H9 (cell line): ENCODE data around the gene NAPB. TPM values are rescaled to one million over a fixed set of nuclear protein-coding genes. Genes with fewer than 3 reads are reported as not detected.

Experiments
- DNase-seq: peaks from one replicate; pipeline ENCODE4 v3.0.0-alpha.2; 2017
- H2AFZ ChIP-seq: one replicate; pipeline ENCODE4 v1.6.1; 2013; ENCODE audit warnings: mild to moderate bottlenecking, low read length, control low read depth, moderate library complexity
- H2AK5ac ChIP-seq: 2 replicates; pipeline ENCODE4 v1.6.1; 2013; ENCODE audit warnings: low read length, control low read depth, mixed read lengths; ENCODE audit not compliant: insufficient read length
- H2BK120ac ChIP-seq: one replicate; pipeline ENCODE4 v1.6.1; 2013; ENCODE audit warnings: low read depth, mild to moderate bottlenecking, low read length, control low read depth, inconsistent platforms; ENCODE audit not compliant: poor library complexity, severe bottlenecking
- H2BK12ac ChIP-seq: 2 replicates; pipeline ENCODE4 v1.6.1; 2013; ENCODE audit warnings: low read length, control low read depth, mixed read lengths, low read depth; ENCODE audit not compliant: insufficient read length
- H2BK15ac ChIP-seq: 2 replicates; pipeline ENCODE4 v1.6.1; 2013; ENCODE audit warnings: low read depth, low read length, control low read depth
- H2BK20ac ChIP-seq: one replicate; pipeline ENCODE4 v1.6.1; 2013; ENCODE audit warnings: low read depth, mild to moderate bottlenecking, low read length, control low read depth, inconsistent platforms; ENCODE audit not compliant: poor library complexity, severe bottlenecking
- H2BK5ac ChIP-seq: 2 replicates; pipeline ENCODE4 v1.6.1; 2013; ENCODE audit warnings: low read length, control low read depth, mixed read lengths; ENCODE audit not compliant: insufficient read length
- H3K14ac ChIP-seq: 2 replicates; pipeline ENCODE4 v1.6.1; 2013; ENCODE audit warnings: low read length, control low read depth; ENCODE audit not compliant: insufficient read depth
- H3K18ac ChIP-seq: 2 replicates; pipeline ENCODE4 v1.6.1; 2013; ENCODE audit warnings: low read depth, mild to moderate bottlenecking, mixed read lengths, low read length, control low read depth; ENCODE audit not compliant: insufficient read length
- H3K23ac ChIP-seq: 2 replicates; pipeline ENCODE4 v1.6.1; 2013; ENCODE audit warnings: low read length, control low read depth, mixed read lengths, low read depth; ENCODE audit not compliant: insufficient read length
- H3K23me2 ChIP-seq: 2 replicates; pipeline ENCODE4 v1.6.1; 2013; ENCODE audit warnings: low read depth, mild to moderate bottlenecking, mixed read lengths, low read length, control low read depth; ENCODE audit not compliant: insufficient read length, poor library complexity, severe bottlenecking
- H3K27ac ChIP-seq: 2 replicates; pipeline ENCODE4 v1.5.1; 2013; ENCODE audit warnings: low read length, control low read depth, mixed read lengths, low read depth; ENCODE audit not compliant: insufficient read length
- H3K27me3 ChIP-seq: 2 replicates; pipeline ENCODE4 v1.6.1; 2013; ENCODE audit warnings: low read length, control low read depth, inconsistent platforms; ENCODE audit not compliant: insufficient read depth
- H3K4ac ChIP-seq: 2 replicates; pipeline ENCODE4 v1.6.1; 2013; ENCODE audit warnings: low read depth, mild to moderate bottlenecking, control low read depth, inconsistent platforms, low read length, moderate library complexity
- H3K4me1 ChIP-seq: 2 replicates; pipeline ENCODE4 v1.6.1; 2013; ENCODE audit warnings: low read length, control low read depth, inconsistent platforms; ENCODE audit not compliant: insufficient read depth
- H3K4me2 ChIP-seq: 2 replicates; pipeline ENCODE4 v1.6.1; 2013; ENCODE audit warnings: low read length, control low read depth, mixed read lengths; ENCODE audit not compliant: insufficient read length, insufficient read depth
- H3K56ac ChIP-seq: 2 replicates; pipeline ENCODE4 v1.6.1; 2013; ENCODE audit warnings: low read depth, mild to moderate bottlenecking, mixed read lengths, low read length, control low read depth; ENCODE audit not compliant: insufficient read length
- H3K79me1 ChIP-seq: 2 replicates; pipeline ENCODE4 v1.6.1; 2013; ENCODE audit warnings: low read depth, mild to moderate bottlenecking, moderate library complexity, low read length, control low read depth, inconsistent platforms; ENCODE audit not compliant: insufficient read depth, poor library complexity, severe bottlenecking
- H3K79me2 ChIP-seq: 2 replicates; pipeline ENCODE4 v1.6.1; 2013; ENCODE audit warnings: low read length, control low read depth, inconsistent platforms; ENCODE audit not compliant: insufficient read depth
- H3K9ac ChIP-seq: 2 replicates; pipeline ENCODE4 v1.6.1; 2013; ENCODE audit warnings: low read length, control low read depth, mixed read lengths; ENCODE audit not compliant: insufficient read length; ENCODE audit errors: extremely low read depth
- H3K9me3 ChIP-seq: one replicate; pipeline ENCODE4 v1.6.1; 2013; ENCODE audit warnings: low read depth, low read length, inconsistent platforms; ENCODE audit not compliant: control insufficient read depth
- H3T11ph ChIP-seq: one replicate; pipeline ENCODE4 v1.6.1; 2013; ENCODE audit warnings: mild to moderate bottlenecking, low read length, control low read depth, inconsistent platforms
- H4K20me1 ChIP-seq: one replicate; pipeline ENCODE4 v1.6.1; 2013; ENCODE audit not compliant: control insufficient read depth, insufficient read length, insufficient read depth
- H4K5ac ChIP-seq: 2 replicates; pipeline ENCODE4 v1.6.1; 2013; ENCODE audit warnings: low read depth, mild to moderate bottlenecking, mixed read lengths, low read length, control low read depth; ENCODE audit not compliant: insufficient read length
- H4K8ac ChIP-seq: replicated peaks from 2 replicates; pipeline ENCODE4 v1.6.1; 2013; ENCODE audit warnings: low read length, control low read depth, mixed read lengths, low read depth; ENCODE audit not compliant: insufficient read length
- H4K91ac ChIP-seq: 2 replicates; pipeline ENCODE4 v1.6.1; 2013; ENCODE audit warnings: low read depth, mild to moderate bottlenecking, moderate library complexity, mixed read lengths, low read length, control low read depth; ENCODE audit not compliant: insufficient read length
- H3K27ac Mint-ChIP-seq, 3 experiments: 2 replicates in 2 of 3; 3 replicates in 1 of 3; pipeline ENCODE4 v1.8.0; 2020 to 2021; ENCODE audit warnings: mixed read lengths in 3 of 3, mild to moderate bottlenecking in 1 of 3, moderate library complexity in 1 of 3
- H3K27me3 Mint-ChIP-seq: 2 replicates; pipeline ENCODE4 v1.8.0; 2021; ENCODE audit warnings: low read depth, mild to moderate bottlenecking, moderate library complexity, mixed read lengths
- H3K36me3 Mint-ChIP-seq, 3 experiments: 2 replicates in 2 of 3; 3 replicates in 1 of 3; pipeline ENCODE4 v1.8.0; 2020 to 2021; ENCODE audit warnings: low read depth in 3 of 3, mixed read lengths in 3 of 3; ENCODE audit not compliant: insufficient read depth in 1 of 3
- H3K4me1 Mint-ChIP-seq, 2 experiments: 2 replicates each; pipeline ENCODE4 v1.8.0; 2020; ENCODE audit warnings: mixed read lengths in 2 of 2
- H3K4me3 Mint-ChIP-seq, 2 experiments: 2 replicates in 1 of 2; 3 replicates in 1 of 2; pipeline ENCODE4 v1.8.0; 2020 to 2021; ENCODE audit warnings: mild to moderate bottlenecking in 2 of 2, mixed read lengths in 2 of 2, moderate library complexity in 1 of 2
- H3K9me3 Mint-ChIP-seq, 2 experiments: 2 replicates in 1 of 2; 3 replicates in 1 of 2; pipeline ENCODE4 v1.8.0; 2020; ENCODE audit warnings: mild to moderate bottlenecking in 2 of 2, mixed read lengths in 2 of 2, moderate library complexity in 1 of 2
- WGBS: extraction: QIAGEN DNeasy Blood & Tissue Kit; methylation state at CpG from one replicate; pipeline ENCODE4 v1.1.7; 2013; ENCODE audit warnings: missing lambda C conversion rate, low lambda C conversion rate, mixed read lengths; ENCODE audit not compliant: insufficient read length; ENCODE audit errors: extremely low coverage; 5-methylcytosine and 5-hydroxymethylcytosine counted together
- total RNA-seq: library from RNA; stranded (reverse); gene quantifications from 2 replicates; pipeline ENCODE4 v1.2.1, GENCODE V29; 2021
- TF ChIP-seq, protein P1 (sequence below): fragments of 200-600 bp; sonication (generic); conservative IDR thresholded peaks from 3 replicates; pipeline ENCODE4 v1.8.0; 2021; ENCODE audit warnings: antibody characterized with exemption, mild to moderate bottlenecking

The NAPB gene
- total RNA-seq, 1 experiment from 2014 or later = 10.4 TPM

DNA sequence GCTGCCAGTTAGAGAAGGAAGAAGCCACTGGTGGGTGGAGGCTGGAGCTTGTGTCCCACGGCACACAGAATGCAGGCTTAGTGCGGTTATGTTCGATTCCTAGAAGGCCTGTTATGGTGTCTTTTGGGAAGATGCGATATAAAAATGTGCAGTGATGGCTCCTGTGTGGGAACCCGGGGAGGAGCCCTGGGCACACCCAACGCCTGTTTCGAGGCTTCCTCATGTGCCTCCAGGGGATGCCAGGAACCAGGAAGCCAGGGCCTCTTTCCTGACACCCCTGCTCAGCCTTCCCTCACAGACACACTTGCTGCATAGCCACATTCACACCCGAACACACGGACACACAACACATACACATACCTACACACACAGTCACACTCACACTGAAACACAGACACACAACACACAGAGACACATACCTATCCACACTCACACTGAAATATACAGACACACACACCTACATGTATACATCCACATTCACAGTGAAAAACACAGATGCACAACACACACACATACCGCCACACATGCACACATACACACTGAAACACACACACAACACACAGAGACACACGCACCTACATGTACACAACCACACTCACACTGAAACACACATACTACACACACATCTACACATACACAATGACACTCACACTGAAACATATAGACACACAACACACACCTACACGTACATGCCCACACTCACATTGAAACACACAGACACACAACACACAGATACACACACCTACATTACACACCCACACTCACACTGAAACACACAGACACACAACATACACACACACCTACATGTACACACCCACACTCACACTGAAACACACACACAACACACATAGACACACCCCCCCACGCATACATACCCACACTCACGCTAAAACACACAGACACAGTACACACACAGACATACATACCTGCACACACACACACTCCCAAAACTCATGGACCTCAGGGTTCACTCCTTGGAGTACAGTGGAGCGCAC lies 32.6 kb upstream of the NAPB start:
- Histone ChIP-seq H2BK15ac (no peak overlapping the region), H2BK120ac (no peak overlapping the region), H2BK20ac (no peak overlapping the region), H3K4me2 (no peak overlapping the region), H3K9ac (no peak overlapping the region), H3K4me1 (peaks cover 3% of the 10 kb centered on the region; the same call in 1 of the 2 replicates), H3K56ac (no peak overlapping the region), H3K18ac (peak overlapping the region; percentile 16), H3K27ac (no peak overlapping the region), H4K91ac (no peak overlapping the region), H2BK12ac (no peak overlapping the region), H2AFZ (no peak overlapping the region), H4K20me1 (no peaks in the 10 kb centered on the region), H3K23ac (no peak overlapping the region), H3K79me1 (no peaks in the 10 kb centered on the region), H3K4ac (no peak overlapping the region), H3K9me3 (no peaks in the 10 kb centered on the region), H4K5ac (no peak overlapping the region), H4K8ac (no peak overlapping the region), H3T11ph (no peak overlapping the region), H3K14ac (no peak overlapping the region), H2AK5ac (no peak overlapping the region), H3K79me2 (no peaks in the 10 kb centered on the region), H2BK5ac (no peak overlapping the region), H3K23me2 (no peaks in the 10 kb centered on the region), H3K27me3 (no peaks in the 10 kb centered on the region)
- WGBS = 100% methylated on average over 1 of the region's 15 CpGs
- H3K36me3 Mint-ChIP-seq = peaks cover 3 to 6% (median 4%) of the 10 kb centered on the region in 3 experiments; a peak in 6 of 7 replicates
- no peak overlapping the region for H3K27ac Mint-ChIP-seq
- H3K9me3 Mint-ChIP-seq = peaks cover 0 to 5% of the 10 kb centered on the region in 2 experiments; a peak in 3 of 5 replicates
- no peak for DNase-seq
- TF ChIP-seq, protein P1, sequence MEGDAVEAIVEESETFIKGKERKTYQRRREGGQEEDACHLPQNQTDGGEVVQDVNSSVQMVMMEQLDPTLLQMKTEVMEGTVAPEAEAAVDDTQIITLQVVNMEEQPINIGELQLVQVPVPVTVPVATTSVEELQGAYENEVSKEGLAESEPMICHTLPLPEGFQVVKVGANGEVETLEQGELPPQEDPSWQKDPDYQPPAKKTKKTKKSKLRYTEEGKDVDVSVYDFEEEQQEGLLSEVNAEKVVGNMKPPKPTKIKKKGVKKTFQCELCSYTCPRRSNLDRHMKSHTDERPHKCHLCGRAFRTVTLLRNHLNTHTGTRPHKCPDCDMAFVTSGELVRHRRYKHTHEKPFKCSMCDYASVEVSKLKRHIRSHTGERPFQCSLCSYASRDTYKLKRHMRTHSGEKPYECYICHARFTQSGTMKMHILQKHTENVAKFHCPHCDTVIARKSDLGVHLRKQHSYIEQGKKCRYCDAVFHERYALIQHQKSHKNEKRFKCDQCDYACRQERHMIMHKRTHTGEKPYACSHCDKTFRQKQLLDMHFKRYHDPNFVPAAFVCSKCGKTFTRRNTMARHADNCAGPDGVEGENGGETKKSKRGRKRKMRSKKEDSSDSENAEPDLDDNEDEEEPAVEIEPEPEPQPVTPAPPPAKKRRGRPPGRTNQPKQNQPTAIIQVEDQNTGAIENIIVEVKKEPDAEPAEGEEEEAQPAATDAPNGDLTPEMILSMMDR = no peak
- no peak overlapping the region for H3K4me3 Mint-ChIP-seq
- H3K27me3 Mint-ChIP-seq = peaks cover 9% of the 10 kb centered on the region
- H3K4me1 Mint-ChIP-seq = peaks cover 11 to 14% of the 10 kb centered on the region in 2 experiments
